A375 (cell line): ENCODE measurements around the gene GM2A. TPM values are rescaled to one million over a fixed set of nuclear protein-coding genes. Genes with fewer than 3 reads are reported as not detected.

Experiments used
- total RNA-seq: library from RNA; depleted of rRNA; stranded (reverse); fragments of >200 nt; shearing (Covaris generic); gene quantifications from 2 replicates; pipeline ENCODE4 v1.2.3, GENCODE V29; 2014; rRNA removed

The GM2A gene
- total RNA-seq: 7.2 and 8.5 TPM in 2 replicates

GRCh38 chr5:151252762-151253604 lies at the start of gene GM2A:
Gene GM2A, plus strand, starts transcription at chr5:151253185. Its CDS starts 32 bp downstream, at chr5:151253217.

DNA sequence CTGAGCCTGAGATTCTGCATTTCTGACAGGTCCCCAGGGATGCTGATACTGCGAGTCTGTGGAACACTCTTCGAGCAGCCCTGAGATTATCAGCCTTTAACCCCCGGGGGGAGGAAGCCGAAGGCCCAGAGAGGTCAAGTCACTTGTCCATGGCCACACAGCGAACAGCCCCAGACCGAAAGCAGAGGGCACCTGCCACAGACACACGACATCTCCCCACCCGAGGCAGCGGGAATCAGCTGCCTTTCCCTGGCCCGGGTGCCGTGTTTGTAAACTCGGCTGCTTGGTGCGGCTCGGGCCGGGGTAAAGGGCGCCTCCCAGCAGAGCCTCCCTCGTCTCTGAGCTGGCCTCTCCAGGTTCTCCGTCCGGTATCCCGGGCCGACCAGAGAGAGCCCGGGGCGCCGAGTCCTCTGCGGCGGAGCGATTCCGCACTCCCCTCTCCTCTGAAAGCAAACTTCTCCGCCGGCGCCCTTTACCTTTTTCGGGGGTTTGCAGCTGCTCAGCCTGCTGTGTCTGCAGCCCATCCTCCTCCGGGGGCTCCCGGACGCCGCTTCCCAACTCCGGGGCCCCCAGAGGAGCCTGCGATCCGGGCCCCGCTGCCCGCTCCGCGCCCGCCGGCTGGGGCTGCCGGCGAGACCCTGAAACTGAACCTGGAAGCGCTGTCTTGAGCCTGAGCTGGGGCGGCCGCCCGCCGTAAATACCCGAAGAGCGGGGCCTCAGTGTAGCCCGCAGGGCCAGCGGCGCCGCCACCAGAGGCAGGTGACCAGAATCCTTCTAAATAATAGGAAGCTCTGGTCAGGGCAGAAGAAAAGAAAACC lies 29.3 kb upstream of the GM2A start, which contains the start of gene CCDC69:
TSS of gene CCDC69 (minus strand) at position 646 of the 818 bp plus-strand sequence. CDS start at position 524, 122 bp downstream.

DNA sequence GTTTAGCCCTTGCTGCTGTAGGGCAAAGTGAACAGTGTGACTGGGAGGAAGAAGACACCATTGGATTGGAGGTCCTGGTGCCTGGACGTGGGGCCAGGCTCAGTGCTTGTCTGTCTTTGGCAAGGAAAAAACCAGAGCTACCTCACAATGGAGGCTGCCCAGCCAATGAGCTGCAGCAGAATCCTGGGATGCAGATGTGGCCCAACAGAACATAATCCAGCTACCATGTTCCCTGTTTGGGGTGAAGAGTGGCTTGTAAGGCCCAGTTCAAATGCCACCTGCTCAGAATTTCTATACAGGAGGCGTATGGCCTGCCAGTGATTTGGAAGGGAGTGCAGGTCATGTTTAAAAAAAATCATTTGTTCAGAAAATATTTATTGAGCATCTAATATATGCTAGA lies 50.7 kb downstream of the GM2A start, which contains the start of gene SLC36A3:
TSS of gene SLC36A3 (minus strand) at position 101 of the 400 bp plus-strand sequence. CDS start 412 bp downstream, outside the sequence.

Other genes starting within 250 kb of the GM2A start
- 4.5 and 5.0 TPM in 2 replicates for gene GPX3, start 232.6 kb upstream of the GM2A start, total RNA-seq
- gene TNIP1, start 172.2 kb upstream of the GM2A start, total RNA-seq: 61.0 and 65.7 TPM in 2 replicates
- 88.6 and 93.0 TPM in 2 replicates for gene ANXA6, start 95.4 kb upstream of the GM2A start, total RNA-seq
- 2.1 and 2.3 TPM in 2 replicates for gene CCDC69, start 29.1 kb upstream of the GM2A start, total RNA-seq
- not detected in 2 replicates for gene SLC36A3, start 50.6 kb downstream of the GM2A start, total RNA-seq
- gene SLC36A2, start 94.4 kb downstream of the GM2A start, total RNA-seq: not detected in 2 replicates
- gene SLC36A1, start 194.4 kb downstream of the GM2A start, total RNA-seq: 2.8 and 3.6 TPM in 2 replicates